Kidney capillary endothelial cell (primary cell): ENCODE measurements around the gene RALGAPA1.
"Not testable (repeated sequence)": the region's sequence is repeated elsewhere in the genome, so short reads cannot be mapped to it uniquely, and the experiment has no call there.

Experiments used
- DNase-seq: peaks from one replicate; pipeline ENCODE4 v3.0.0-alpha.2; 2018; ENCODE audit warnings: low spot score

The RALGAPA1 gene

DNA sequence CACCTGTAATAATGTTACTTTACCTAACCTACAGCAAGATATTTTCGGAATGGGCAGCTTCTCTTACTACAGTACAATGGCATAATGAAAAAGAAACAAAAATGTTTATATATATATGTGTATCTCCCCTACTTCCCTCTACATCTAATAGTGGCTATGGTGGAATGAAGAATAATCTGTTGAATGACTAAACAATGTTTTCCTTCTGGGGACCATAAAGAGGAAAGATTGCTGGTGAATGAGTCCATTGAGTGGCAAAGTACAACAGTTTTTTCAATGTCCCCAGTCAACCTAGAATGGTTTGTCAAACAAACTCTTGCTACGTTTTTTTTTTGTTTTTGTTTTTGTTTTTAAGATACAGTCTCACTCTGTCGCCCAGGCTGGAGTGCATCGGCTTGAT is 47.2 kb downstream of the RALGAPA1 start:
- no peak for DNase-seq

DNA sequence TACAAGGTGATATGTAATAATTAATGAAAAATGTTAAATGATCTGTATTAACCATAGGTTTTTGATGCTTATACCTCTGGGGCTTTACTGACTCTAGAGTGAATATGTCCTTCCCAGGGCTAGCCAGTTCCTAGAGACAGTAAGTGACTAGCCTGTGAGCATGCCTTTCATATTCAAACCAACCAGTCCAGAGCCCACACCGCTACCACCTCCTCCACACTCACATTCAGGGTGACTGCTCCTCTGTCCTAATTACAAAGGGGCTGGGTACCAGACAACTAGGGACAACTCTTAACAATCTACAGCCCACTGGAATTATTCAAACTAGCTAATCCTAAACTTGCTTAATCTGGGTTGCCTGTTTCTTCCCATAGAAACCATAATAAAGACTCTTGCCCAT is 49.0 kb downstream of the RALGAPA1 start:
- DNase-seq, result no peak

DNA sequence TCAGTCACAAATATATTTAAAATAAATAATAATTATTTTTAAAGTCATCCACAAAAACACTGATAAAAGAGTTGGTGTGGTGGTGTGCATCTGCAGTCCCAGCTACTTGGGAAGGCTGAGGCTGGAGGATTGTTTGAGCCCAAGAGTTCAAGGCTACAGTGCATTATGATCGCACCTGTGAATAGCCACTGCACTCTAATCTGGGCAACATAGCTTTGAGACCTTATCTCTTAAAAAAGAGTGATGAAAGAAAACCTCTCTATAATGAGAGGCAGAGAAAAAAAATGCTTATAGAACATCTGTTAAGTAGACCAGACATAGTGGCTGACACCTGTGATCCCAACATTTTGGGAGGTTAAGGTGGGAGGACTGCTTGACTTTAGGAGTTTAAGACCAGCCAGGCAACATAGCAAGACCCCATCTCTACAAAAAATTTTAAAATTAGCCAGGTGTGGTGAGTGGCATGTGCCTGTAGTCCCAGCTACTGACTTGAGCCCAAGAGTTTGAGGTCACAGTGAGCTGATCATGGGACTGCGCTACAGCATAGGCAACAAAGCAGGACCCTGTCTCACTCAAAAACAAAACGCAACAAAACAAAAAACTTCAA is 50.5 kb downstream of the RALGAPA1 start:
- no peak for DNase-seq

DNA sequence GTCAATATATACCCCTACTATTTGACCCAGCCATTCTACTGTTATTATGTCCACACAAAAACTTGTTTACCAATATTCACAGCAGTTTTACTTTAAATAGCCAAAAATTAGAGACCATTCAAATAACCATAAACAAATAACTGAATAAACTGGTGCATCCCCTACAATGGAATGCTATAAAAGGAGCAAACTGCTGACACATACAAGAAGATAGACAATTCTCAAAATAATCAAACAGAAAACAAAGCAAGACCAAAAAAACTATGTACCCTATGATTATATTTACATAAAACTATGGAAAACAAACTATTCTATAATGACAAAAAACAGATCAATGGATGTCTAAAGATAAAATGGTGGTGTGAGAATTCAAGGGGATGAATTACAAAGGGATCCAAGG is 54.4 kb downstream of the RALGAPA1 start:
- no peak for DNase-seq

DNA sequence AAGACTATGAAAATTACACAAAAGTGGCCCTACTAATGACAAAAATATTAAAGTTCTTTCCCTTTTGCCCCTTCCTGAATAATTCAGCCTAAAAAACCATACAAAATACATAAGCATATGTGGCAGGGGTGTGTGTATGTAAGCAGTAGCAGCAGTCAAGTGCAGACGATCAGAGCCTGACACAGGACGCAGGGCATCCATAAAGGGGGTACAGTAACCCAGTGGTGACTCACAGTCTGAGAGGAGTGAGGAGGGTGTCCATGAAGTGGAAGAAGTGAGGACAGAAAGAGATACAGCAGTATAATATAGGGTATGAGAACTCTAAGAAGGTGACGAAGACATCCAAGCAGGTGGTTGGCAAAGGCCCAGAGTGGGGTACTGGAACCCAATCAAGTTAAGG is 56.7 kb downstream of the RALGAPA1 start:
- no peak for DNase-seq

DNA sequence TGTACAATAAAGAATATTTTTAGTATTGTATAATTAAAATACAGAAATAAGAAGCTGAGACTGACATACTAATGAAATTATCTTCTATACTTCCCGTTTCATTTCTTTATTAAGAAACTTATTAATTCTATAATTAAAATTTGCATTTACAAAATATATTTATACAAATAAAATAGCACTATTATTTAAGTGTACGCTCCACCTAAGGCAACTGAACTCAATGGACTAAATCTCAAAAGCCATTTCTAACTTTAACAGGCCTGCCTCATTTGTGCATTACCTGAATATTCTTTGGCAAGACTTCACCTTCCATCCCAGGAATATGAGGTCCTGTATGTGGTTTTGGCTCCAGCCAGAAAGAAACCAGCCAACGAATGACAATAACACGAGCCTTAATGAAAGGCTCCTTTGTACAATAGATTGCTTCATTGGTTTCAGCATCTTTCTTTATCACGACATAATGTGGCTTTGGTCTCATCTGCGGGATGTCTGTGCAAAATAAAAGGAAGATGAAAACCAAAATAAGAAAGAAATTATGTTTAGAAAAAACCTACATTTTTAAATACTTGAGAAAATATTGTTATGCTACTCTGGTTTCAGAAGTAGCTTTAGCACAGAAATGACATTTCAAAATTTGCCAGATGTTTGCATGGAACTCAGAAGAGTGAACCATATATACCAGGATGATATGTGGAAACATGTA is 58.7 kb downstream of the RALGAPA1 start:
- no peak for DNase-seq

DNA sequence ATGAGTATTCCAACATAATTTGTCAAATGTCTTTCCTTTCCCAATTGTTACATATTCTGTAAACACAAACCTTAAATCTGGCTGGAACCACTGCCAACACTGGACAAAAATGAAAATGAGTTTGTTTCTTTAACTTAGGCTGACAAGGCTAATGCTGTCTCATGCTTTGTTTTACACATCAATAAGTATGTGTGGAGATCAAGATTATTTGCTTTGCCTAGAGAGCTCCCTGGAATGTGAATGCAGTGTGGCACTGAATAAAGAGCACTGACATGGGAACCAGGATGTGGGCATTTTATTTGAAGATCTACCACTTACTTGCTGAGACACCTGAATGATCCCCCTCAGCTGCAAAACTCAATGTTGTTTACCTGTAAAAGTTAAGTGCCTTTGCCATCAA is 61.7 kb downstream of the RALGAPA1 start:
- no peak for DNase-seq

DNA sequence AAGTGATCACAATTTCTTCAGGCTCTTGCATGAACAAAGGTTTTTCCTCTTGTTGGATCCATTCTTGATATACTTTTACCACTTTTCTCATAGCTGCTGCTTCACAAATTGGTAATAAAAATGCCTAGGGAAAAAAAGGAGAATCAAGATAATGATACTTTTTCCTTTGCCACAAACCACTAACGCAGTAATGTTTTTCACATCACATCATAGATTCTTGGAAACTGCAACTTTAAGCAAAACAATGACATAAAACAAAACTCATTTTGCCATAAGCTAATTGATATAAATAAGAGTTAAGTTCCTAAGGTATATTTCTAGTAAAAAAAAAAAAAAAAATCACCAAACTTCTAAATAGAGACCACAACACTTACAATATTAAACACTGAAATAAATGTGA is 66.7 kb downstream of the RALGAPA1 start:
- no peak for DNase-seq

DNA sequence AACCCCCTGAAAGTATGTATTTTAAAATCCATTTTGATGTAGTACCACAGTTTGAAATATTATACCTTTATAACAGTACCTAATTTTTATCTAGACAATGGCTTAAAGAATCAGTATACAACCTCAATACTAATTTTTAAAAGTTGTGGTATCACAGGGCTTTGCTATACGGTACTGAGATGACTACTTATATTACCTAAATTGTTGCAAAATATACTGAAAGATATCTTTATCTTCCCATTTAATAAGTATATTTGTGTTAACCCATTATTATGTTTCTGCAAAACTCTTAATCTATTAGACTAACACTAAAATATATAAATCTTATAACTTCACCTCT is 67.1 kb downstream of the RALGAPA1 start:
- no peak for DNase-seq

DNA sequence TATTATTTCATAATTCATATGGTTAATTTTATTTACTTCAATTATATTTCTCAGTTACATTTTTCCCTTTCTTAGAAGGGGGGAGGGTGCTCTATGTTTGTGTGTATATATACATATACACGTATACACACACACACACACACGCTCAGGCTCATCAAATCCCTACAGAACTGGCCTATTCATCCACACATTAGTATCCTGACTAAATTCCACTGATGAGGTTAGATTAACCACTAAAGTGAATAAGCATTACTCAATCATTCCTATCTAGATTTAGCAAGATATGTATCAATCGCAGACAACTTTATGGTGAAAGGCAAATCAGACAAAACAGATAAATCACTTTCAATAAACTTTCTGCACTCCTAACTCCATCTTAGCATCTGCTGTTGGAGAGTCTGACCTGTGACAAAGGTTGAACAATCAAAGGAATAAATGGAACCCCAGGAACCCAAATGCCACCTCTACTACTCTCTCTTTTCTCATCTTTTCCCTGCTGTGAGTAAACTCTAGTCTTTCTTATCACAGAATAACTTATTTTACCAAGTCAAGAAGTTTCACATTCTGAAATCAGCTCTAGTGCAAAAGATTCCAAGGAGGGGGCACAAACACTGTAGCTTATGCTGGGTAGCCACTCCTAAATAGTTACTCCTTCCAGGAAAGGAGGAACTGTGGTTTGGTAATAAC is 67.6 kb downstream of the RALGAPA1 start:
- no peak for DNase-seq

DNA sequence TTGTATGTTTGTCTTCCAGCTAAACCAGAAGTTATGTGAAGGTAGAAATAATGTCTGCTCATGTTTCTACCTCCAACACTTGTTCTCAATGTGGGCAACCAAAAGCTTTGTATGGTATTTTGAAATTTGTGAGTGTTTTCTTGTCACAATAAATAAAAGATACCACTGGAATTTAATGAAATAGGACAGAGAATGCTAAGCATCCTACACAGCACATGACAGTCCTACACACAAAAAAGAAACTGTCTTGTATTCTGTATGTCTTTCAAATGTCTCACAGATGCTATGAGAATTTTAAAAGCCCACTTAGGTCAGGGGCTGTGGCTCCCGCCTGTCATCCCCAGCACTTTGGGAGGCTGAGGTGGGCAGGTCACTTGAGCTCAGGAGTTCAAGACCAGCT is 68.9 kb downstream of the RALGAPA1 start:
- no peak for DNase-seq

DNA sequence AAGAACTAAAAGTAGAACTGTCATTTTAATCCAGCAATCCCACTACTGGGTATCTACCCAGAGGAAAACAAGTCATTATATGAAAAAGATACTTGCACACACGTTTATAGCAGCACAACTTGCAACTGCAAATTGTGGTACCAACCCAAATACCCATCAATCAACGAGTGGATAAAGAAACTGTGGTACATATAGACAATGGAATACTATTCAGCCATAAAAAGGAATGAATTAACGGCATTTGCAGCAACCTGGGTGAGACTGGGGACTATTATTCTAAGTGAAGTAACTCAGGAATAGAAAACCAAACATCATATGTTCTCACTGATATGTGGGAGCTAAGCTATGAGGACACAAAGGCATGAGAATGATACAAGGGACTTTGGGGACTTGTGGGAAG is 73.9 kb downstream of the RALGAPA1 start:
- DNase-seq, result not testable (repeated sequence)

DNA sequence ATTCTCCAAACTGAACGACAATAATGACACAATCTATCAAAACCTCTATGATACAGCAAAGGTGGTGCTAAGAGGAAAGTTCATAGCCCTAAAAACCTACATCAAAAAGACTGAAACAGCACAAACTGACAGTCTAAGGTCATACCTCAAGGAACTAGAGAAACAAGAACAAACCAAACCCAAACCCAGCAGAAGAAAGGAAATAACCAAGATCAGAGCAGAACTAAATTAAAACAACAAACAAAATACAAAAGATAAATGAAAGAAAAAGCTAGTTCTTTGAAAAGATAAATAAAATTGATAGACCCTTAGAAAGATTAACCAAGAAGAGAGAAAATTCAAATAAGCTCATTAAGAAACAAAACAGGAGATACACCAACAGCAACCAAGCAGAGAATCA is 75.6 kb downstream of the RALGAPA1 start:
- not testable (repeated sequence) for DNase-seq

DNA sequence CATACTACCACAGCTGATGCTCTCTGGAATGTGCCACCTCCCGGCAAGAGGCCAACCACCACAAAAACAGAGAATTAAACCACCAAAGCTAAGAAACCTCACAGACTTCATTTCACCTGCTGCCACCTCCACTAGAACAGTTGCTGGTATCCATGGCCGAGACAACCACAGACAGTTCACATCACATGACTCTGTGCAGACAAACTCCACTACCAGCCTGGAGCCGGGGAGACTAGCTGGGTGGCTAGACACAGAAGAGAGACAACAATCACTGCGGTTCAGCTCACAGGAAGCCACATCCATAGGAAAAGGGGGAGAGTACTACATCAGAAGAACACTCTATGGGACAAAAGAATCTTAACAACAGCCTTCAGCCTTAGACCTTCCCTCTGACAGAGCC is 78.2 kb downstream of the RALGAPA1 start:
- DNase-seq, result no peak

DNA sequence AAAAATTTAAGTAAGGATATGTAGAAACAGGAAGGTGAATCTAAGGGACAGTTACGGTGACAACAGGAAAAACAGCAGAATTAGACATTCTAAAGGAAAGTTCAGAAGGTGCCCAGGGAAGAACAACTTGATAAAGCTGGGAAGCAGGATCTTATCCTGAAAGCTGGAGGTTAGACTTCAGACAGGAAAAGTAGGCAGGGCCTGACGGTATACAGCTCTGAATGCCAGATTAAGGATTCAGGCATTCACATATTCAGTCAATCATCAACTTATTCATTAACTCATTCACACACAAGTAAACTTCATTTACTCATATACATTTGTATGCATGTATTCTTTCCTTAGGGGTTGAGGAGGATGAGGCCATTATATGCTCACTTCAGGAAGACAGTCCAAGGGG is 81.3 kb downstream of the RALGAPA1 start:
- DNase-seq, result no peak

DNA sequence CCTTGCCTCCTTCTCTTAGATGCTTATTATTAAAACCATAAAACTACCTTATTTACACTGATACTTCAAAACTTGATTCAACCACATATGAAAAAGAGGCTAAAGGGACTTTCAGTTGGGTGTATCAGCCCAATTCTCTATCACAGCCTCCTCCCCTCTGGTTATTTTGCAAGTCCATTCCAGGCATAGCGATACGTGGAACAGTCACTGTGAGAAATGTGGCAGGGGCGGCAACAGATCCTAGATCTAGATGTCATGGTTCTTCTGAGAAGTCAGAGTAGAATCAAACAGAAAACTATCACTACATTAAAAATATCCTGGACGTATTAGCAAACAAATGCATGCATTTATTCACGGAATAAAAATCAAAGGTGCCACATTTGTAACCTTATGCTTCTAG is 83.2 kb downstream of the RALGAPA1 start:
- DNase-seq, result no peak

DNA sequence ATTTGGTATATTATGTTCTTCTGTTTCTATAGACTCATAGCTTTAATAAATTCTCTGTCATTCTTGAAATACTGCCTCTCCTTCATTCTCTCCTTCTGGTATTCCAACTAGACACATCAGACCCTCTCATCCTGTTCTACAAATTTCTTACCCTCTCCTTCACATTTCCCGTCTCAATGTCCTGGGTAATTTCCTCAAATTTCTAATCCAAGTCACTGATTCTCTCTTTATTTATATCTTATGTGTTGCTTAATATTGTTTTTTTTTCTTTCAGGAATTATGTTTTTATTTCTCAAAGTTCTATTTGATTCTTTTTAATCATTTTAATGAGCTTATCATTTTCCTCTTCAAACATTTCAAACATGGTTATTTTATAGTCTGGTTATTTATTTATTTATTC is 94.0 kb downstream of the RALGAPA1 start:
- no peak for DNase-seq

DNA sequence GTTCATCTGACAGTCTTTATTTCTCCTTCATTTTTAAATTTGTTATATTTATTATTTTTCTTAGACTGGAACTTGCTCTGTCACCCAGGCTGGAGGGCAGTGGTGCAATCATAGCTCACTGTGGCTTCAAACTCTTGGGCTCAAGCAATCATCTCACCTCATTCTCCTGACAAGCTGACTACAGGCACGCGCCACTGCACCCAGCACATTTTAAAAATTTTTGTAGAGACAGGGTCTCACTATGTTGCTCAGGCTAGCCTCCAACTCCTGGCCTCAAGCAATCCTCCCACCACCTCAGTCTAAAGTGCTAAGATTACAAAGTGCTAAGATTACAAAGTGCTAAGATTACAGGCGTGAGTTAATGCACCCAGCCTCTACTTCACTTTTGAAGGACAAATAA is 96.6 kb downstream of the RALGAPA1 start:
- DNase-seq, result no peak

DNA sequence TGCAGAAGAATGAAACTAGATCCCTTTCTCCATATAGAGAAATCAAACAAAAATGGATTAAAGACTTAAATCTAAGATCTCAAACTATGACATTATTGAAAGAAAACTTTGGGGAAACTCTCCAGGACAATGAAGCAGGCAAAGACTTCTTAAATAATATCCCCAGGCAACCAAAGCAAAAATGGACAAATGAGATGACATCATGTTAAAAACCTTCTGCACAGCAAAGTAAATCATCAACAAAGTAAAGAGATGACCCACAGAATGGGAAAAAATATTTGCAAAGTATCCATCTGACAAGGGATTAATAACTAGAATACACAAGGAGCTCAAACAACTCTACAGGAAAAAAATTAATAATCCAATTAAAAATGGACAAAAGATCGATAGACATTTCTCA is 101.0 kb downstream of the RALGAPA1 start:
- DNase-seq, result no peak

DNA sequence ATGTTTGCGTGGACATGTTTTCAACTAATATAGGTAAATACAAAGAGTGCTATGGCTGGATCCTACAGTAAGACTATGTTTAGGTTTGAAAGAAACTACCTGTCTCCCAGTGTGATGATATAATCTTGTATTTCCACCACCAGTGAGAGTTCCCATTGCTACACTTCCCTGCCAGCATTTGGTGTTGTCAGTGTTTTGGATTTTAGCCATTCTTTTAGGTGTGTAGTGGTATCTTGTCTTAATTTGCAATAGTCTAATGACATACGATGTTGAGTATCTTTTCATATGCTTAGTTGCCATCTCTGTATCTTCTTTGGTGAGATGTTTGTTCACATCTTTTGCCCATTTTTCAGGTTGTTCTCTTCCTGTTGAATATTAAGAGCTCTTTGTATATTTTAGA is 103.5 kb downstream of the RALGAPA1 start:
- no peak for DNase-seq

DNA sequence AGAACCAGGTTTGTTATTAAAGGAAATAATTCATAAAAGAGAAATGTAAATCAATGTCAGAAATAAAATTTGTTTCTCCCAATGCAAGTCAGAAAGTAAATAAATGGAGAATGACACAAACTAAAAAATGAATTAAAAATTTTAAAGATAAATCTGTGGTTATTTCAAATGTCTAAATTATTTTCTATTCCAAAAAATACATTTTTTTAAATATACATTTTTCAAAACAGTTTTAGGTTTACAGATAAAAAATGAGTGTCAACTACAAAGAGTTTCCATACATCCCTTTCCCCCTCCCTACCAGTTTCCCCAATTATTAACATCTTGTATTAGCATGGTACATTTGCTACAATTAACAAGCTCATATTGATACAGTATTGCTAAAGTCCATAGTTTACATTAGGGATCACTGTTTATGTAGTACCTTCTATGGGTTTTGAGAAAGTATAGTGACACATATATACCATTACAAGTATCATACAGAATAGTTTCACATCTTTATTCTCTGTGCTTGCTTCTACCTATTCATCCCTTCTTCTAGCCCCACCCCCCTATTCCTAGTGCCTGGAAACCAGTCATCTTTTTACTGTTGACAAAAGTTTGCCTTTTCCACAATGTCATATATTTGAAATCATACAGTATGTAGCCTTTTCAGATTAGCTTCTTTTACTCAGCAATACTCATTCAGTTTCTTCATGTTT is 104.2 kb downstream of the RALGAPA1 start:
- DNase-seq, result no peak

DNA sequence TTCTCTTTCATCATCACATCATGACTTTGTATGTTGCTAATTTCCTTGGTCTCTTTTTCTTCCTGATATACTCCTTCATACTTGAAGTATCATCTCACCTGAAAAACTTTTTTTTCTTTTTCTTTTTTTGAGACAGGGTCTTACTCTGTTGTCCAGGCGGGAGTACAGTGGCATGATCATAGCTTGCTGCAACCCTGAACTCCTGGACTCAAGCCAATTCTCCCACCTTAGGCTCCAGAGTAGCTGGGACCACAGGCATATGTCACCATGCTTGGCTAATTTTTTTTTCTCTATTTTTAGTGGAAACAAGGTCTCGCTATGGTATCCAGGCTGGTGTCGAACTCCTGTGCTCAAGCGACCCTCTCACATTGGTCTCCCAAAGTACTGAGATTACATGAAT is 107.6 kb downstream of the RALGAPA1 start:
- no peak for DNase-seq

DNA sequence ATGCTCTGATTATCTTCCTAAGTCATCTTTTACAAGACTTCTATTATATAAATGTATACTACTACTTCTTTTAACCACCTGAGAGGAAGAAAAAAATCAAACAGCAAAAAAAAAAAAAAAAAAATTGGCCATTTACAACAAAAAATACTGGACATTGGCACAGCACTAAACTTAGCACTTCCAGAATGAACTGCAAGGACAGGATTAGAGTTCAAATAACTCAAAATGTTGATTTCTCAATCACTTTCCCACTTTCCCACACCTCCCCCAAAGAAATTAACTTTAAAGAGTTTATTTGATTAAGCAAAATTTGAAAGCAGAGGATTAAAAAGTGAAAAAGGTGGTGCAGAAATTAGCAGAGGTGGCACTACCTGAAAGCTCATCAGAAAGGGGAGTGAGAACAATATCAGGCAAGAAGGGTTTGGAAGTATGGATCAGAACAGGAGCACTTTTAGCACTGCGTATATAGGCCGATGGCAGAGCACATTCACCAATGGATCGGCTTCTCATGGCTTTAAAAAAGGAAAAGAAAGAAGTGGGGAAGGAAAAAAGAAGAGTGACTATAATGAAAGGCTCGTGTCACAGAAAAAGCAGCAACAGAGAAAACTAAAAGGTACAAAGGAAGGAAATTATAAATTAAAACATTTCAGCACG is 109.2 kb downstream of the RALGAPA1 start:
- DNase-seq, result no peak
